HS-27A (cell line): ENCODE measurements around the gene SCNN1A.

Experiments
- DNase-seq: peaks from one replicate; pipeline ENCODE4 v3.0.0-alpha.2; 2012; ENCODE audit warnings: low read depth, missing footprints

SCNN1A gene

GRCh38 chr12:6375269-6376078, at the start of gene SCNN1A:
SCNN1A (minus strand) TSS chr12:6375563; CDS start chr12:6374783, 780 bp downstream.
- DNase-seq = no peak

GRCh38 chr12:6424866-6425265, 49.5 kb upstream of the SCNN1A start:
- DNase-seq = no peak

- DNase-seq = no peak
Observed at GRCh38 chr12:6424008-6424347, 48.6 kb upstream of the SCNN1A start.

GRCh38 chr12:6423267-6424007, 48.1 kb upstream of the SCNN1A start:
- peak; percentile 89 for DNase-seq

GRCh38 chr12:6420364-6420763, 45.0 kb upstream of the SCNN1A start:
- no peak for DNase-seq

GRCh38 chr12:6418796-6419195, 43.4 kb upstream of the SCNN1A start:
- DNase-seq = no peak

GRCh38 chr12:6416596-6416995, 41.2 kb upstream of the SCNN1A start:
- no peak for DNase-seq

GRCh38 chr12:6407236-6407954, 32.0 kb upstream of the SCNN1A start:
- DNase-seq = no peak

GRCh38 chr12:6405963-6406362, 30.6 kb upstream of the SCNN1A start:
- no peak for DNase-seq

- no peak for DNase-seq
Observed at GRCh38 chr12:6404390-6404789, 29.0 kb upstream of the SCNN1A start.

- DNase-seq = no peak
Observed at GRCh38 chr12:6399884-6400644, 24.7 kb upstream of the SCNN1A start.

- no peak for DNase-seq
Observed at GRCh38 chr12:6396031-6396430, 20.7 kb upstream of the SCNN1A start.

GRCh38 chr12:6394398-6394797, 19.0 kb upstream of the SCNN1A start:
- DNase-seq = no peak

GRCh38 chr12:6393109-6393508, 17.7 kb upstream of the SCNN1A start:
- no peak for DNase-seq

GRCh38 chr12:6392504-6392903, 17.1 kb upstream of the SCNN1A start:
- DNase-seq = no peak

- no peak for DNase-seq
Observed at GRCh38 chr12:6391013-6391412, 15.7 kb upstream of the SCNN1A start.

- DNase-seq = no peak
Observed at GRCh38 chr12:6390084-6390799, 14.9 kb upstream of the SCNN1A start.

- no peak for DNase-seq
Observed at GRCh38 chr12:6387541-6387940, 12.2 kb upstream of the SCNN1A start.

GRCh38 chr12:6386491-6386890, 11.1 kb upstream of the SCNN1A start:
- DNase-seq = no peak

GRCh38 chr12:6386038-6386437, 10.7 kb upstream of the SCNN1A start:
- DNase-seq = no peak
